Hindlimb muscle (tissue), 1 donor: ENCODE measurements around the gene EPSTI1. TPM values are rescaled to one million over a fixed set of nuclear protein-coding genes. Genes with fewer than 3 reads are reported as not detected.

Source experiments
- DNase-seq: peaks from one replicate; pipeline ENCODE4 v3.0.0-alpha.2; 2013
- polyA plus RNA-seq: library from polyadenylated mRNA; unstranded; fragments of 120-200 nt; gene quantifications from one replicate; pipeline ENCODE4 v1.2.1, GENCODE V29; 2013; ENCODE audit not compliant: insufficient read length

The EPSTI1 gene
- polyA plus RNA-seq, 1 donor, result 2.6 TPM

- DNase-seq, result no peak
These were observed 13.6 kb upstream of the EPSTI1 start for GRCh38 chr13:43005460-43006236.

GRCh38 chr13:43003729-43004128, 11.7 kb upstream of the EPSTI1 start:
- no peak for DNase-seq

GRCh38 chr13:43003010-43003409, 11.0 kb upstream of the EPSTI1 start:
- no peak for DNase-seq

- DNase-seq, result no peak
These were observed 10.0 kb upstream of the EPSTI1 start for GRCh38 chr13:43002021-43002420.

GRCh38 chr13:43000676-43001075, 8.6 kb upstream of the EPSTI1 start:
- no peak for DNase-seq

GRCh38 chr13:42999491-42999890, 7.5 kb upstream of the EPSTI1 start:
- no peak for DNase-seq

- no peak for DNase-seq
These were observed 5.3 kb upstream of the EPSTI1 start for GRCh38 chr13:42997381-42997780.

GRCh38 chr13:42996584-42996983, 4.5 kb upstream of the EPSTI1 start:
- no peak for DNase-seq

GRCh38 chr13:42994878-42995277, 2.8 kb upstream of the EPSTI1 start:
- no peak for DNase-seq

GRCh38 chr13:42992764-42993122, 702 bp upstream of the EPSTI1 start:
- DNase-seq, result no peak

- peak; percentile 8 for DNase-seq
These were observed 676 bp downstream of the EPSTI1 start for GRCh38 chr13:42991233-42991897.

- peak; percentile 49 for DNase-seq
These were observed 1.5 kb downstream of the EPSTI1 start for GRCh38 chr13:42990291-42991232.

GRCh38 chr13:42986176-42986574, 5.9 kb downstream of the EPSTI1 start:
- DNase-seq, result no peak

- DNase-seq, result peak; percentile 19
These were observed 6.5 kb downstream of the EPSTI1 start for GRCh38 chr13:42985312-42986175.

GRCh38 chr13:42984691-42985090, 7.3 kb downstream of the EPSTI1 start:
- DNase-seq, result no peak

- DNase-seq, result no peak
These were observed 8.0 kb downstream of the EPSTI1 start for GRCh38 chr13:42984026-42984425.

- no peak for DNase-seq
These were observed 10.2 kb downstream of the EPSTI1 start for GRCh38 chr13:42981853-42982252.

GRCh38 chr13:42981317-42981716, 10.7 kb downstream of the EPSTI1 start:
- no peak for DNase-seq

GRCh38 chr13:42977219-42977659, 14.8 kb downstream of the EPSTI1 start:
- no peak for DNase-seq

- no peak for DNase-seq
These were observed 16.0 kb downstream of the EPSTI1 start for GRCh38 chr13:42976066-42976465.

- no peak for DNase-seq
These were observed 18.5 kb downstream of the EPSTI1 start for GRCh38 chr13:42973581-42973980.
